ENCODE results near the gene SLC17A2. TPM values are rescaled to one million over a fixed set of nuclear protein-coding genes. Genes with fewer than 3 reads are reported as not detected.

Gene SLC17A2
- total RNA-seq, 6 experiments from 2014 or later: not detected

- no peak overlapping the region for H3K27ac Mint-ChIP-seq
- DNase-seq: no peak
- peaks cover 32% of the 10 kb centered on the region for H3K4me1 Mint-ChIP-seq (ENCODE audit: low read depth)
- no peak overlapping the region for H3K4me3 Mint-ChIP-seq
- H3K9me3 Mint-ChIP-seq: no peaks in the 10 kb centered on the region
- peaks cover 11% of the 10 kb centered on the region for H3K27me3 Mint-ChIP-seq (ENCODE audit: insufficient read depth)
- peaks cover 12% of the 10 kb centered on the region for H3K36me3 Mint-ChIP-seq (ENCODE audit: low read depth)
- no peak for TF ChIP-seq CTCF (IDR thresholded peaks at IDR 0.05)
These were observed 25.7 kb upstream of the SLC17A2 start for GRCh38 chr6:25956226-25956625.

DNA sequence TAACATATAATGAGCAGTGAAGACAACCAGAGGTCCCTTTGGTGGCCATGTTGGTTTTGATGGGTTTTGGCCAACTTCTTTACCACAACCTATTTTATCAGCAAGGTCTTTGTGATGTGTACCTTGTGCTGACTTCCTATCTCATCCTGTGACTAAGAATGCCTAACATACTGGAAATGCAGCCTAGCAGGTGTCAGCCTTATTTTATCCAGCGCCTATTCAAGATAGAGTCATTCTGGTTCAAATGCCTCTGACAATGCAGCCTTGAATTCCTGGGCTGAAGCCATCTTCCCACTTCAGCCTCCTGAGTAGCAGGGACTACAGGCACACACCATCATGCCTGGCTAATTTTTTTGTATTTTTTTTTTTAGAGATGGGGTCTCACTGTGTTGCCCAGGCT, 24.3 kb upstream of the SLC17A2 start:
- H3K4me3 Mint-ChIP-seq: no peak overlapping the region
- peaks cover 18% of the 10 kb centered on the region for H3K4me1 Mint-ChIP-seq (ENCODE audit: low read depth)
- no peaks in the 10 kb centered on the region for H3K9me3 Mint-ChIP-seq
- no peak for TF ChIP-seq CTCF (IDR thresholded peaks at IDR 0.05)
- H3K36me3 Mint-ChIP-seq (ENCODE audit: low read depth): peaks cover 12% of the 10 kb centered on the region
- no peak for DNase-seq
- peaks cover 14% of the 10 kb centered on the region for H3K27me3 Mint-ChIP-seq (ENCODE audit: insufficient read depth)
- no peak overlapping the region for H3K27ac Mint-ChIP-seq

DNA sequence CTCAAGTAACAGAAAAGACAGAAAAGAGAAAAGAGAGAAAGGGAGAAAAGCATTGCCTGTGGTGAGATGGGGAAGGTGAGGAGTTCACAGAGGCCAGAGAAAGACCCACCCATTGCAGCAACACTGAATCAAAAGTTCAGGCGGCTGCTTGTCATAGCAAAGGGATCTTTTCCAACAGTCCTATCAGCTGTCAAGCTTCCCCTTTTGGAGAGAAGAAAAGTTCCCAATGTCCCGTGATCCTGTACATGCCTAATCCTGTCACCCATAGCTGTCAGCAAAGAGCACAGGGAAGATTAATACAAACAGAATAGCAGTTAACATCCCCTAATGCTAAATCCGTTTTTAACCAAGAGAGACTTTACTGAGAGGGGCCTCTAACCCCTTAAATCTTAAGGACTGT, 23.2 kb upstream of the SLC17A2 start:
- TF ChIP-seq CTCF (IDR thresholded peaks at IDR 0.05): no peak
- peaks cover 7% of the 10 kb centered on the region for H3K4me1 Mint-ChIP-seq (ENCODE audit: low read depth)
- H3K36me3 Mint-ChIP-seq (ENCODE audit: low read depth): peaks cover 7% of the 10 kb centered on the region; the same call in 1 of the 2 replicates
- no peak overlapping the region for H3K4me3 Mint-ChIP-seq
- DNase-seq: no peak
- peaks cover 14% of the 10 kb centered on the region for H3K27me3 Mint-ChIP-seq (ENCODE audit: insufficient read depth)
- no peaks in the 10 kb centered on the region for H3K9me3 Mint-ChIP-seq
- no peak overlapping the region for H3K27ac Mint-ChIP-seq

DNA sequence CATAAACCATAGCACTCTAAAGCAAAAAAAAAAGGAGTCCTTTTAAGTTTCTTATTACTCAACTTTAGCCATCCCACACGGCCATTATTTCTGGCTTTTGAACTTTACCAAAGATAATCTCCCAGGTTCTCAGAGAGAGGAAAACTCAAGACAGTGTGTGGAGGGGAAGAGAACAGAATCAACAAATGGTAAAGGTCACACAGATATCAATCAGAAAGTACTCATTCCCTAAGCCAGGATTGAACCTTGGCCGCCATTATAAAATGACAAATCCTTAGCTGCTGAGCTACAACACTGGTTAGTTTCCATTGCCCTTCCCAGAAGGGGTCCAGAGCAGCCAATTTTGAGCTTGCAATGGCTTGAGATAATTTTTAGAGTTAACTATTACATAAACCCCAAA, 22.0 kb upstream of the SLC17A2 start:
- Mint-ChIP-seq H3K4me1 (ENCODE audit: low read depth) (no peaks in the 10 kb centered on the region), H3K4me3 (no peak overlapping the region)
- no peak for TF ChIP-seq CTCF (IDR thresholded peaks at IDR 0.05)

GRCh38 chr6:25951296-25952032, 21.0 kb upstream of the SLC17A2 start:
- Mint-ChIP-seq H3K9me3 (no peaks in the 10 kb centered on the region), H3K4me3 (no peak overlapping the region), H3K27me3 (ENCODE audit: insufficient read depth) (peaks cover 14% of the 10 kb centered on the region), H3K4me1 (ENCODE audit: low read depth) (no peaks in the 10 kb centered on the region; the same call in 1 of the 2 replicates), H3K27ac (no peak overlapping the region), H3K36me3 (ENCODE audit: low read depth) (no peaks in the 10 kb centered on the region)
- DNase-seq: no peak
- TF ChIP-seq CTCF (IDR thresholded peaks at IDR 0.05): no peak

More for the DNA sequence above, 22.0 kb upstream of the SLC17A2 start:
- H3K27ac Mint-ChIP-seq: no peak overlapping the region
- peaks cover 14% of the 10 kb centered on the region for H3K27me3 Mint-ChIP-seq (ENCODE audit: insufficient read depth)
- H3K36me3 Mint-ChIP-seq (ENCODE audit: low read depth): no peaks in the 10 kb centered on the region
- no peaks in the 10 kb centered on the region for H3K9me3 Mint-ChIP-seq
- DNase-seq: no peak
